Body of pancreas (tissue), 4 donors: ENCODE measurements around the gene MACROH2A2.

Experiments
- CTCF ChIP-seq, 7 experiments: fragments of 450-650 bp in 4 of 7; fragments of 200-600 bp in 3 of 7; sonication (generic) in 3 of 7; IDR thresholded peaks; one replicate each; pipeline ENCODE4 v1.5.1; 2016 to 2019; ENCODE audit warnings: antibody characterized with exemption in 7 of 7
- POLR2A ChIP-seq, 3 donors: fragments of 450-650 bp; IDR thresholded peaks; one replicate each; pipeline ENCODE4 v1.6.1; 2016; ENCODE audit warnings: antibody characterized with exemption in 3 of 3, mild to moderate bottlenecking in 2 of 3

GRCh38 chr10:70121281-70121949, 68.8 kb downstream of the MACROH2A2 start:
- TF ChIP-seq POLR2A (IDR thresholded peaks at IDR 0.05) (no peak), CTCF (IDR thresholded peaks at IDR 0.05) (no peak)
